HG03135 (cell line): ENCODE measurements around the gene VPS33A.
A peak's percentile ranks its signal among the peaks of the same experiment; 100 is the strongest.
"Not testable (repeated sequence)": the region's sequence is repeated elsewhere in the genome, so short reads cannot be mapped to it uniquely, and the experiment has no call there.

Experiments
- ATAC-seq: cut with Tn5 transposase; IDR thresholded peaks from one replicate; pipeline ENCODE4 v1.9.1; 2021; ENCODE audit warnings: mild to moderate bottlenecking, moderate library complexity; ENCODE audit not compliant: unreplicated experiment

VPS33A gene

DNA sequence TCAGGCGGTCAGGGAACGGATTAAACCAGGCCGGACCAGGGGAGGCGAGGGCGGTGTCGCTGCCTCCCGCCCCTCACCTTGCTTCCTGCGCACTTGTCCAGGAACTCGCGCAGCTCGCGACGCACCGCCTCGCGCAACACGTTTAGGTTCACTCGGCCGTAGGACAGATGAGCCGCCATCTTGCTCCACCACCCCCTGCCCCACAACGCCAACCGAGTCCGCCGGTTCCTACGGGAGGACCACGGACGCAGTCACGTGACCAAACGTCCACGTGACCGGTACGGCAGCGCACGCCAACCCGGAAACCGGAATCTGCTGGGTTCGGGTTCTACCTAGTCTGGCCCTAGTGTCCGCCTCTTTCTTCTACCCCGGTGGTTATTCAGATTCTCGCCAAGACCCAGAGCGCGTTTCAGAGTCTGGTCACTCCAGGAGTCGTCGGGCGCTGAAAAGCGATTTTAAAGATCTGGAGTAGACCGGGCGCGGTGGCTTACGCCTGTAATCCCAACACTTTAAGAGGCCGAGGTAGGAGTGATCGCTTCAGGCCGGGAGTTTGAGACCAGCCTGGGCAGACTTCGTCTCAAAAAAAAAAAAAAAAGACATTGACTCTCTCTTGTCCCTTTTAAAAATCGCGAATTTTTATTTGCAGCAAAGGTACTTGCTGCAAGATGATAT, at the start of gene VPS33A:
Gene VPS33A (minus strand): TSS at position 265 of the 672 bp plus-strand sequence. CDS start 86 bp downstream, at position 179.
- peak; percentile 86 for ATAC-seq

GRCh38 chr12:122312926-122313325, 46.6 kb upstream of the VPS33A start:
- ATAC-seq = no peak

DNA sequence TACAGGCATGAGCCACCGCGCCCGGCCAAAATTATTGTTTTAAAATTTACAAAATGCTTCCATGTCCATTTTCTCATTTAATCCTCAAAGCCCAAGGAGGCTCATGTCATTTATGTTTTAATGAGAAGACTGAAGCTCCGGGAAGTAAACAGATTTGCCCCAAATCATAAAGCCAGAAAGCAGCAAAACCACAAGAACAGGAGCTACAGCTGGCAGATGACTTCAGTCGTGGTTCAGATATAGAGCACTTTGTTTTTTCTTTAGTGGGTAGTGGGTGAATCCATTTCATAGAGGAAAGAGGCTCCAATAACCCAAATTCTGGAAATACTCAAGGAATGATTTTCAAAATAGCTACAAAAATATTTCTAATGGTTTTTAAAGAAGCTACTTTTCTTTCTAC, 45.4 kb upstream of the VPS33A start:
- no peak for ATAC-seq

DNA sequence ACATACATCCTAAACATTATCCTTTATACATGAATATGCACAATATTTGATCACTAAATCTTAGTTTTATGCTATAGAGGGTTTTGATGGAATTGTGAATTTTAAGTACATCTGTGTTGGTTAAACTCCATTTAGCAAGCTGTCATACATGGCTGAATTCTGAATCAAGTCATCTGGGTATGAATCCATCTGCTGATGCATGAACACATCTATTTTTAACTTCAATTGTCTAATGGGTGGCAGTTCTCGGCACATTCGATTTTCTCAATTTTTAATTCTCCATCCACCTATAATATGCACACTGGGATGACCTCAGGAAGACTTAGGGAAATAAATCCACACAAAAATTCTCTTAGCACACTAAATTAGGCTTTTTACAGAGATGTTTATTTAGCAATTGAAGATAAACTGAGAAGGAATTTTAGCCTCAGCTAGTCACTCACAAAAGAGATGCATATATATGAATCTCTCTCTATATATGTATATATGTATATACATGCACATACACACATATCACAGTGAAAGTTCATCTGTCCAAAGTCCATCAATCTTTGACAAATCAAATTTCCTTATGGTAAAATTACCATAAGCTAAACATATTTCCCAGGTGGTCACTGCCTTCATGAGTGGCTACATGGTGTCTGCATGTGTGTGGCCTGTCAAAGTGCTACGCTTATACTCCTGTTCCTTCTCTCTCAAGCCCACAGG, 44.5 kb upstream of the VPS33A start:
- ATAC-seq = no peak

GRCh38 chr12:122309564-122310121, 43.3 kb upstream of the VPS33A start:
- ATAC-seq = no peak

DNA sequence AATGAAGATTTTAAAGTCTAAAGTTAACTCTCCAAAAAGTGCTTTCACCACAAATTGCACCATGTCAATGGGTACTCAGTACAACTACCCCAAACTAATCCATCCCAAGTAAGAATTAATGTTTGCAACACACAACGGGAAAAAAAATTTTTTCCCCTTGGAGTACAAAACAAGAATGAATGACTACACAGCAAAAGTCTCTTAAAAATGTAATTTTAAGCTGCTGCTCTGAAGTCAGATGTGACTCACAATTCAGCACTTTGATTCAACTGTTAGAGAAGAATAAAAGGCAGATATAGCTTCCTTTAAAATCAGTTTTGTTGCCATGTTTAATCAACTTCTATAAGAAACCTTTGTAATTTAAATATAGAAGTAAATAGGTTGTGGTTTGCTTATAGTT, 42.5 kb upstream of the VPS33A start:
- no peak for ATAC-seq

DNA sequence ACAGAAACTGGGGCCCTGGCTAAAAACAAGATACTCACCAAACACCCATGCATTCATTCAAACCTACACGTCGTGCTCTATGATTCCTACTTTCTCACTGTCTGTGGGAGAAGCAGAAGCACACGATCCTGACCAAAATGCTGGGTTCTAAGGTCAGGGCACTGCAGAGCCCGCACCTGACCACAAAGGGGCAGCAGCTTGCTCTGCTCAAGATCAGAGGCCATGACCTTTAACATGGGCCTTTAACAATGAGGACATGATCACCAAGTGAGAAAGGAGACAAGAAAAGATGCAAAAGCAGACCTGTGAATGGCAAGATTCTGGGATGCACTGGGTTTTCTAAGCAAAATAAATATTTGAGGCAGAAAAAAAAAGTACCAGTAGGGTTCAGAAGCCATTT, 40.1 kb upstream of the VPS33A start:
- no peak for ATAC-seq

GRCh38 chr12:122304924-122305323, 38.6 kb upstream of the VPS33A start:
- no peak for ATAC-seq

DNA sequence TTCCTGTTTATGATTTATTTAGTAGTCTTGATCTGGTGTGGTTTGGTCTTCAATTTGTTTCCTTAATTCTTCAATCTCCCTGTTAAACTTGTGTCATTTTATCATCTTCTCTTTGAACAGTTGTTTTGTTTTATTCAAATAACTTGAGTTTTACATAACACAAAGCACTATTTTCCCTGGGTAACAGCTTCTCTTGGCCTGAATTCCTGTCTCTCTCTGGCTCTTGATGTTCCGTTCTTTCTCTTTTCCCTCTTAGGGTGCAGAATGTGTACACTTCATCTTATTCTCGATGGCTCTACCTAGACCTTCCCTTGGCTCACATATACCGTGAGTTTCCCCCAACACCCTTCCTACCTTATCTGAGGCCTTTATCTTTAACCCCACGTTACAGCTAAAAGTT, 36.8 kb upstream of the VPS33A start:
- ATAC-seq = no peak

GRCh38 chr12:122298071-122298748, 31.9 kb upstream of the VPS33A start:
- no peak for ATAC-seq

DNA sequence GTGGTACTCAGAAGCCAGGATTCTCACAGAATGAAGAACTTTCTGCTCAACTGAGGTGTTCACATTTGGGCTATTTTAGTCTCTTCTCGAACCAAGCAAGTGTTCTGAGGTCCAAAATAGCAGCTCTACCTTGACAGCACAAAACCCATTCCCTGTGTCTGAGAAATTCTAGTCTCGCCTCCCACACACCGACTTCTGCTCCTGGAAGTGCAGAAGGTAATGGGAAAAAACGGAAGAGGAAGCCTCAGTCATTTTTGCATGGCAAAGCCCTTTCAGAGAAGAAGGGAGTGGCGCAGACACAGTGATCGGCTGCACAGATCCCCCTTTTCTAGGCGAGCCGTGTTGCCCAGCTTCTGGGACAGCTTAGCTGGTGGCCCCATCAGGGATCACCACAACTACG, 31.2 kb upstream of the VPS33A start:
- no peak for ATAC-seq

DNA sequence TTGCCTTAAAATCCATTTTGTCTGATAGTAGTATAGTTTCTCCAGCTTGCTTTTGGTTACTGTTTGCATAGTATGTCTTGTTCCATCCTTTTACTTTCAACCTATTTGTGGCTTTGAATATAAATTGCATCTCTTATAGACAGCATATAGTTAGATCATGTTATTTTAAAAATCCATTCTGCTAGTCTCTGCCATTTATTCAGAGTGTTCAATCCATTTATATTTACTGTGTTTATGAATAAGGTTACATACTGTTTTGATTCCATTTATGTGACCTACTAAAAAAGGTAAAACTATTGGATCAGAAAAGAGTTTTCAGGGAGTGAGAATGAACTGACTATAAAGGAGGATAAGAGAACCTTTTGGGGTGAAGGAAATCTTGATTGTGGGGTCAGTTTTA, 29.6 kb upstream of the VPS33A start:
- no peak for ATAC-seq

GRCh38 chr12:122293081-122293480, 26.8 kb upstream of the VPS33A start:
- peak; percentile 54 for ATAC-seq

- no peak for ATAC-seq
Observed at GRCh38 chr12:122291431-122291830, 25.1 kb upstream of the VPS33A start.

DNA sequence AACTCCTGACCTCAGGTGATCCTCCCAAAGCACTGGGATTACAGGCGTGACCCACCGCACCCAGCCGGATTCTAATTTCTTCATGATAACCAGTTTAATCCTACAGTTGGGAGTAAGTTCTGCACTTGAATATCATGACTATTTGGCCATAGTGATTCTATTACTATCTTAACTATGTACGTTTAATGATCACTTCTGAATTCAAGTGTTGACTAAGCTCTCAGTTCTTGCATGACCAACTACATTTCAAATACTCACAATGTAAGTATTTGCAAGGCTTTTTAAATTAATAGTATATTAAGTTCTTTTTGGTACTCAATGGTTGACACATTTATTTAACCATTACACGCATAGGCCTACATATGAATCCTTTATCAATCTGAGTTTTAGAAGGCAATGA, 17.4 kb upstream of the VPS33A start:
- ATAC-seq = no peak

- ATAC-seq = no peak
Observed at GRCh38 chr12:122282061-122282460, 15.8 kb upstream of the VPS33A start.

DNA sequence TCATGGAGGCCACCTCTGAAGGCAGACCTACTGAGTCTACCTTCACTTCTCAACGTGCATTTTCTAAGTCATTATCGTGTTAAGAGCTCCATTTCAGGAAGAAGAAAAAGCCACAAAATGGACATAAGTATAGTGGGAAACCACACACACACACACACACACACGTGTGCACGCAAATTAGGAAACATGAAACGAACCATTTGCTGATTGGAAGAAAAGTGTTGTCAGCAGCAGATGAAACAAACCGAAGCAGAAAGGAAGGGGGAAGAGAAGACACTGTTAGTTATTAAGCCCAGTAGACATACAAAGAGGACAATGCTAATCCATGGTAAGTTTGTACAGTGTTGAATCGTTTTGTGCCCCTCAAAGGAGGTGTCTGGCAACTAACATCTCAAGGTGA, 9.9 kb upstream of the VPS33A start:
- no peak for ATAC-seq

GRCh38 chr12:122275459-122275858, 9.2 kb upstream of the VPS33A start:
- ATAC-seq = no peak

GRCh38 chr12:122265886-122266229, 436 bp downstream of the VPS33A start:
- ATAC-seq = peak; percentile 36

- ATAC-seq = peak; percentile 6
Observed at GRCh38 chr12:122265476-122265875, 818 bp downstream of the VPS33A start.

GRCh38 chr12:122260735-122261134, 5.6 kb downstream of the VPS33A start:
- ATAC-seq = not testable (repeated sequence)

GRCh38 chr12:122258939-122259338, 7.4 kb downstream of the VPS33A start:
- ATAC-seq = not testable (repeated sequence)
